IMR-90 (cell line): Measurements from ENCODE around the gene PIP5K1B. TPM values are rescaled to one million over a fixed set of nuclear protein-coding genes. Genes with fewer than 3 reads are reported as not detected.

ENCODE experiments used
- ATAC-seq: fragments of 200-7000 bp; cut with Tn5 transposase; 2 replicates; pipeline ENCODE4 v1.9.1; 2020; ENCODE audit warnings: low read depth, mild to moderate bottlenecking, moderate library complexity
- BruUV-seq: library from RNA; stranded (reverse); fragments of 400-500 nt; replicated peaks from 2 replicates; lab custom pipeline; 2021; lab: Mats Ljungman, UMichigan
- CTCF ChIA-PET: fragments of 300-600 bp; formaldehyde crosslinking; extraction: SDS; loops from one replicate; lab custom pipeline; 2021; ENCODE audit warnings: antibody characterized with exemption; lab: Yijun Ruan, JAX
- POLR2A ChIA-PET: fragments of 300-600 bp; sonication (Branson Sonifier 250); formaldehyde crosslinking; loops from one replicate; lab custom pipeline; 2022; ENCODE audit warnings: antibody characterized with exemption; ENCODE audit not compliant: unreplicated experiment; lab: Charles Lee
- DNase-seq: peaks from one replicate; pipeline ENCODE4 v3.0.0; 2013
- H2AFZ ChIP-seq: replicated peaks from 2 replicates; pipeline ENCODE3; 2013; ENCODE audit warnings: low read length, mild to moderate bottlenecking; ENCODE audit not compliant: poor library complexity
- H2AK5ac ChIP-seq: 2 replicates; pipeline ENCODE4 v1.6.1; 2013; ENCODE audit warnings: low read depth, low read length, inconsistent platforms
- H2AK9ac ChIP-seq: replicated peaks from 2 replicates; pipeline ENCODE3; 2013; ENCODE audit warnings: mild to moderate bottlenecking, low read depth, low read length, moderate library complexity; ENCODE audit not compliant: poor library complexity
- H2BK120ac ChIP-seq: 2 replicates; pipeline ENCODE4 v1.6.1; 2013; ENCODE audit warnings: low read depth, low read length, inconsistent platforms
- H2BK15ac ChIP-seq: 3 replicates; pipeline ENCODE4 v1.6.1; 2013; ENCODE audit warnings: low read depth, low read length, inconsistent platforms
- H2BK20ac ChIP-seq: 2 replicates; pipeline ENCODE4 v1.6.1; 2013; ENCODE audit warnings: low read depth, mild to moderate bottlenecking, inconsistent platforms, low read length, moderate library complexity
- H2BK5ac ChIP-seq: 2 replicates; pipeline ENCODE4 v1.6.1; 2013; ENCODE audit warnings: mild to moderate bottlenecking, low read depth, low read length, inconsistent platforms; ENCODE audit not compliant: poor library complexity, severe bottlenecking
- H3K14ac ChIP-seq: replicated peaks from 2 replicates; pipeline ENCODE4 v1.6.1; 2013; ENCODE audit warnings: low read depth, low read length, inconsistent platforms
- H3K18ac ChIP-seq: 2 replicates; pipeline ENCODE4 v1.6.1; 2013; ENCODE audit warnings: low read depth, low read length, control low read depth
- H3K23ac ChIP-seq: 2 replicates; pipeline ENCODE4 v1.6.1; 2013; ENCODE audit warnings: low read depth, low read length, inconsistent platforms
- H3K27ac ChIP-seq: 2 replicates; pipeline ENCODE4 v1.5.1; 2013; ENCODE audit warnings: mild to moderate bottlenecking, control low read depth, low read length; ENCODE audit not compliant: insufficient read depth
- H3K27me3 ChIP-seq: 2 replicates; pipeline ENCODE4 v1.6.1; 2013; ENCODE audit warnings: low read length; ENCODE audit not compliant: control insufficient read depth, insufficient read depth
- H3K36me3 ChIP-seq: 2 replicates; pipeline ENCODE4 v1.6.1; 2013; ENCODE audit warnings: low read length, mixed read lengths; ENCODE audit not compliant: control insufficient read depth, insufficient read depth
- H3K4ac ChIP-seq: 2 replicates; pipeline ENCODE4 v1.6.1; 2013; ENCODE audit warnings: low read depth, low read length, inconsistent platforms
- H3K4me1 ChIP-seq: 2 replicates; pipeline ENCODE4 v1.6.1; 2013; ENCODE audit warnings: low read length, mixed read lengths; ENCODE audit not compliant: control insufficient read depth, insufficient read depth
- H3K4me2 ChIP-seq: 2 replicates; pipeline ENCODE4 v1.6.1; 2013; ENCODE audit warnings: low read depth, mild to moderate bottlenecking, control low read depth, low read length, moderate library complexity
- H3K4me3 ChIP-seq: 2 replicates; pipeline ENCODE4 v1.5.1; 2013; ENCODE audit warnings: low read depth, mild to moderate bottlenecking, control low read depth, low read length, moderate library complexity; ENCODE audit not compliant: insufficient read depth
- H3K56ac ChIP-seq: 2 replicates; pipeline ENCODE4 v1.6.1; 2013; ENCODE audit warnings: low read length, inconsistent platforms; ENCODE audit not compliant: insufficient read depth; ENCODE audit errors: extremely low read depth
- H3K79me1 ChIP-seq, 2 experiments: 2 replicates each; pipeline ENCODE4 v1.6.1; 2013; ENCODE audit warnings: low read length in 2 of 2, inconsistent platforms in 1 of 2, low read depth in 1 of 2
- H3K9ac ChIP-seq: 2 replicates; pipeline ENCODE4 v1.6.1; 2013; ENCODE audit warnings: low read depth, low read length, control low read depth
- H3K9me1 ChIP-seq: 2 replicates; pipeline ENCODE4 v1.6.1; 2013; ENCODE audit warnings: low read length, inconsistent platforms; ENCODE audit not compliant: insufficient read depth
- H3K9me3 ChIP-seq: 2 replicates; pipeline ENCODE4 v1.6.1; 2013; ENCODE audit warnings: low read length; ENCODE audit not compliant: control insufficient read depth, insufficient read depth
- H4K20me1 ChIP-seq: 2 replicates; pipeline ENCODE4 v1.6.1; 2013; ENCODE audit warnings: low read length, inconsistent platforms; ENCODE audit not compliant: insufficient read depth
- H4K5ac ChIP-seq: 2 replicates; pipeline ENCODE4 v1.6.1; 2013; ENCODE audit warnings: mild to moderate bottlenecking, low read depth, low read length, control low read depth
- H4K8ac ChIP-seq, 2 experiments: 2 replicates each; pipeline ENCODE4 v1.6.1; 2013; ENCODE audit warnings: low read depth in 2 of 2, low read length in 2 of 2, control low read depth in 1 of 2, inconsistent platforms in 1 of 2
- H4K91ac ChIP-seq: 2 replicates; pipeline ENCODE4 v1.6.1; 2013; ENCODE audit warnings: low read depth, low read length, inconsistent platforms; ENCODE audit not compliant: insufficient read depth
- BHLHE40 ChIP-seq: fragments of 150-350 bp; IDR thresholded peaks from 2 replicates; pipeline ENCODE4 v1.6.1; 2016; ENCODE audit warnings: mild to moderate bottlenecking, low read depth, low read length
- CEBPB ChIP-seq: IDR thresholded peaks from 2 replicates; pipeline ENCODE4 v1.6.1; 2012; ENCODE audit warnings: low read depth, low read length, improper control_type of control experiment
- CHD1 ChIP-seq: IDR thresholded peaks from 2 replicates; pipeline ENCODE4 v1.6.1; 2012; ENCODE audit warnings: low read depth, low read length, improper control_type of control experiment
- FOS ChIP-seq: fragments of 150-350 bp; IDR thresholded peaks from 2 replicates; pipeline ENCODE4 v1.6.1; 2016; ENCODE audit warnings: low read depth, low read length
- MAFK ChIP-seq: IDR thresholded peaks from 2 replicates; pipeline ENCODE4 v1.6.1; 2012; ENCODE audit warnings: low read depth, low read length, improper control_type of control experiment
- MXI1 ChIP-seq: IDR thresholded peaks from 2 replicates; pipeline ENCODE4 v1.6.1; 2012; ENCODE audit warnings: low read depth, mild to moderate bottlenecking, low read length, moderate library complexity, borderline replicate concordance
- POLR2A ChIP-seq: IDR thresholded peaks from 2 replicates; pipeline ENCODE4 v1.6.1; 2012; ENCODE audit warnings: mild to moderate bottlenecking, low read depth, low read length
- RAD21 ChIP-seq: IDR thresholded peaks from 2 replicates; pipeline ENCODE4 v1.6.1; 2012; ENCODE audit warnings: low read length, improper control_type of control experiment
- RFX5 ChIP-seq: IDR thresholded peaks from 2 replicates; pipeline ENCODE4 v1.8.0; 2012; ENCODE audit warnings: low read depth, mild to moderate bottlenecking, low read length, moderate library complexity
- SMC3 ChIP-seq: fragments of 150-350 bp; IDR thresholded peaks from 2 replicates; pipeline ENCODE4 v1.6.1; 2016; ENCODE audit warnings: low read depth, mild to moderate bottlenecking, antibody characterized with exemption, low read length, moderate library complexity
- WGBS, 2 experiments: methylation state at CpG; one replicate each; pipeline versions ENCODE4 v1.1.5 to v1.1.7; 2013; ENCODE audit warnings: missing lambda C conversion rate in 2 of 2; ENCODE audit not compliant: insufficient read length in 1 of 2; ENCODE audit errors: extremely low coverage in 2 of 2; 5-methylcytosine and 5-hydroxymethylcytosine counted together
- dilution Hi-C: fragments of 300-500 bp; cut with HindIII; formaldehyde crosslinking; loops from one replicate; pipeline ENCODE4 v1.14.3; 2018; ENCODE audit warnings: low sequenced_read_pairs; ENCODE audit not compliant: unreplicated experiment
- in situ Hi-C: fragments of 300-500 bp; cut with MboI; formaldehyde crosslinking; loops from 3 replicates; pipeline ENCODE4 v1.14.3; 2019; ENCODE audit warnings: low sequenced_read_pairs, inconsistent platforms, mixed read lengths
- intact Hi-C: fragments of 100-400 bp; cut with micrococcal nuclease; formaldehyde crosslinking; loops from 2 replicates; pipeline ENCODE4 v1.10.0; 2022
- polyA plus RNA-seq, 3 experiments: library from polyadenylated mRNA; depleted of rRNA; stranded (reverse); fragments of >200 nt; gene quantifications; 2 replicates each; pipeline ENCODE4 v1.2.3, GENCODE V29; 2012; ENCODE audit warnings: low replicate concordance in 1 of 3
- total RNA-seq: library from RNA; depleted of rRNA; stranded (reverse); fragments of >200 nt; gene quantifications from 2 replicates; pipeline ENCODE4 v1.2.3, GENCODE V29; 2012

Gene PIP5K1B
- total and polyA plus RNA-seq, 2 of the 4 experiments (the other 2 are of a cell fraction) = not detected

DNA sequence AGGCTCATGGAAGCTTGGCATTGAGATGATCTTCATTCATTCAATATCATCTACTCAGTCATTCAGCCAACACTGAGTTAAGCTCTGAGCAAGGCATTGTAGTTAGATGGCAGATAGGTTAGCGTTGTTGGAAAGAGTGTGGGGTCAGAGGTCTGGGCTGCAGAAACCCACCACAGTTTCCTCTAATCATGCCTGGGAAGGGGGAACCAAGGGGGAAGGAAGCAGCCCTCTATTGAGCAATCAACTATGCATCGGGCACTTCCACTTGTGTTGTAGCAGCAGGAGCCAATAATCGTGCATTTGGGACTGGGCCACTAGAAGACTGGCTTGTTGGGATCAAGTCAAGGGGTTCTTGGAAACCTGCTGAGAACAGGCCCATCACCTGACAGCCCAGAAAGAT lies 139.1 kb downstream of the PIP5K1B start:
- H3K9ac ChIP-seq = no peak overlapping the region
- no peaks in the 10 kb centered on the region for H3K27me3 ChIP-seq
- H3K4ac ChIP-seq = no peak overlapping the region
- no peaks in the 10 kb centered on the region for H3K4me1 ChIP-seq
- H3K9me3 ChIP-seq = no peaks in the 10 kb centered on the region
- H2BK15ac ChIP-seq = no peak overlapping the region
- dilution Hi-C loops = no loop called here
- no peak overlapping the region for H2AK9ac ChIP-seq
- ATAC-seq (no peak), DNase-seq (no peak)
- no peak overlapping the region for H3K4me2 ChIP-seq
- no peak overlapping the region for H4K5ac ChIP-seq
- H3K36me3 ChIP-seq = no peaks in the 10 kb centered on the region
- CTCF ChIA-PET = interaction anchor here (0.5 to 1.5 kb wide), 2 partner anchors 15 to 24 kb away, joined by 3 to 4 read pairs; no protein-coding TSS in a partner anchor
- H3K23ac ChIP-seq = no peak overlapping the region
- H3K9me1 ChIP-seq = no peaks in the 10 kb centered on the region
- H3K4me3 ChIP-seq = no peak overlapping the region
- in situ Hi-C loops = no loop called here
- H2BK20ac ChIP-seq = no peak overlapping the region
- no peak overlapping the region for H2AK5ac ChIP-seq
- TF ChIP-seq BHLHE40 = no peak
- no peak for TF ChIP-seq SMC3
- TF ChIP-seq CEBPB = no peak
- no peak for TF ChIP-seq CHD1
- TF ChIP-seq POLR2A = no peak
- no peak for TF ChIP-seq FOS
- TF ChIP-seq RFX5 = no peak
- no peak for TF ChIP-seq RAD21
- no peak for TF ChIP-seq MXI1
- TF ChIP-seq MAFK = no peak
- no peak overlapping the region for H4K8ac ChIP-seq
- H3K56ac ChIP-seq = no peak overlapping the region
- no peaks in the 10 kb centered on the region for H4K20me1 ChIP-seq
- WGBS, 2 experiments = 60% methylated on average over 1 of the region's 3 CpGs; no CpG with 5 or more reads in 1 of the 2 experiments
- intact Hi-C loops = no loop called here
- H3K14ac ChIP-seq = no peak overlapping the region
- no peaks in the 10 kb centered on the region for H3K79me1 ChIP-seq
- no peak overlapping the region for H3K27ac ChIP-seq
- H2BK5ac ChIP-seq = no peak overlapping the region
- no peak overlapping the region for H3K18ac ChIP-seq
- no peak overlapping the region for H2AFZ ChIP-seq
- no peak overlapping the region for H2BK120ac ChIP-seq
- H4K91ac ChIP-seq = no peak overlapping the region
- BruUV-seq = no TSS peak
- POLR2A ChIA-PET = no interaction called here
